Activated naive CD4-positive, alpha-beta T cell treated with anti-CD3 and anti-CD28 coated beads, Interleukin-2, amount 50 U/mL, for 24 hours (primary cell): Measurements from ENCODE around the gene CPSF4.

Experiments
- H3K27ac Mint-ChIP-seq: one replicate; pipeline ENCODE4 v1.8.0; 2021; ENCODE audit warnings: mild to moderate bottlenecking, mixed read lengths
- H3K27me3 Mint-ChIP-seq: one replicate; pipeline ENCODE4 v1.8.0; 2021; ENCODE audit warnings: mixed read lengths
- H3K36me3 Mint-ChIP-seq: one replicate; pipeline ENCODE4 v1.8.0; 2021; ENCODE audit warnings: mixed read lengths
- H3K4me1 Mint-ChIP-seq: one replicate; pipeline ENCODE4 v1.8.0; 2021; ENCODE audit warnings: mixed read lengths
- H3K4me3 Mint-ChIP-seq: one replicate; pipeline ENCODE4 v1.8.0; 2021; ENCODE audit warnings: mild to moderate bottlenecking, mixed read lengths
- H3K9me3 Mint-ChIP-seq: one replicate; pipeline ENCODE4 v1.8.0; 2021; ENCODE audit warnings: mixed read lengths

The CPSF4 gene

GRCh38 chr7:99456288-99456687, 17.5 kb downstream of the CPSF4 start:
- H3K4me3 Mint-ChIP-seq, result no peak overlapping the region
- no peaks in the 10 kb centered on the region for H3K27me3 Mint-ChIP-seq
- no peaks in the 10 kb centered on the region for H3K9me3 Mint-ChIP-seq
- peaks cover 6% of the 10 kb centered on the region for H3K36me3 Mint-ChIP-seq
- peaks cover 13% of the 10 kb centered on the region for H3K4me1 Mint-ChIP-seq
- H3K27ac Mint-ChIP-seq, result no peak overlapping the region

- Mint-ChIP-seq H3K9me3 (no peaks in the 10 kb centered on the region), H3K4me1 (peaks cover 13% of the 10 kb centered on the region), H3K27ac (no peak overlapping the region), H3K4me3 (no peak overlapping the region), H3K27me3 (no peaks in the 10 kb centered on the region), H3K36me3 (peaks cover 6% of the 10 kb centered on the region)
These were observed 18.4 kb downstream of the CPSF4 start for GRCh38 chr7:99457050-99457649.

- Mint-ChIP-seq H3K4me3 (no peak overlapping the region), H3K27ac (no peak overlapping the region), H3K27me3 (no peaks in the 10 kb centered on the region), H3K4me1 (peaks cover 15% of the 10 kb centered on the region), H3K36me3 (peaks cover 6% of the 10 kb centered on the region), H3K9me3 (no peaks in the 10 kb centered on the region)
These were observed 19.1 kb downstream of the CPSF4 start for GRCh38 chr7:99457650-99458493.

- Mint-ChIP-seq H3K4me1 (peaks cover 23% of the 10 kb centered on the region), H3K9me3 (no peaks in the 10 kb centered on the region), H3K36me3 (peaks cover 5% of the 10 kb centered on the region), H3K27me3 (no peaks in the 10 kb centered on the region), H3K27ac (no peak overlapping the region), H3K4me3 (no peak overlapping the region)
These were observed 20.3 kb downstream of the CPSF4 start for GRCh38 chr7:99459087-99459486.

GRCh38 chr7:99460651-99461050, 21.9 kb downstream of the CPSF4 start:
- Mint-ChIP-seq H3K36me3 (peaks cover 6% of the 10 kb centered on the region), H3K27ac (peak overlapping the region; percentile 18), H3K9me3 (no peaks in the 10 kb centered on the region), H3K4me1 (peaks cover 30% of the 10 kb centered on the region), H3K27me3 (no peaks in the 10 kb centered on the region), H3K4me3 (no peak overlapping the region)

GRCh38 chr7:99461221-99461620, 22.5 kb downstream of the CPSF4 start:
- H3K4me1 Mint-ChIP-seq, result peaks cover 35% of the 10 kb centered on the region
- H3K9me3 Mint-ChIP-seq, result no peaks in the 10 kb centered on the region
- H3K36me3 Mint-ChIP-seq, result peaks cover 6% of the 10 kb centered on the region
- H3K27me3 Mint-ChIP-seq, result no peaks in the 10 kb centered on the region
- H3K4me3 Mint-ChIP-seq, result no peak overlapping the region
- peak overlapping the region; percentile 4 for H3K27ac Mint-ChIP-seq

GRCh38 chr7:99465421-99465768, 26.7 kb downstream of the CPSF4 start:
- Mint-ChIP-seq H3K9me3 (no peaks in the 10 kb centered on the region), H3K4me3 (peak overlapping the region; percentile 91), H3K27me3 (no peaks in the 10 kb centered on the region), H3K36me3 (peaks cover 5% of the 10 kb centered on the region), H3K4me1 (peaks cover 27% of the 10 kb centered on the region), H3K27ac (peak overlapping the region; percentile 93)

GRCh38 chr7:99468336-99468918, 29.7 kb downstream of the CPSF4 start:
- Mint-ChIP-seq H3K36me3 (peaks cover 5% of the 10 kb centered on the region), H3K27ac (no peak overlapping the region), H3K4me1 (peaks cover 34% of the 10 kb centered on the region)

GRCh38 chr7:99469381-99470065, 30.8 kb downstream of the CPSF4 start:
- Mint-ChIP-seq H3K27me3 (no peaks in the 10 kb centered on the region), H3K4me1 (peaks cover 30% of the 10 kb centered on the region), H3K9me3 (no peaks in the 10 kb centered on the region), H3K27ac (no peak overlapping the region), H3K4me3 (no peak overlapping the region), H3K36me3 (no peaks in the 10 kb centered on the region)

More at GRCh38 chr7:99468336-99468918, 29.7 kb downstream of the CPSF4 start:
- Mint-ChIP-seq H3K4me3 (no peak overlapping the region), H3K9me3 (no peaks in the 10 kb centered on the region), H3K27me3 (no peaks in the 10 kb centered on the region)

GRCh38 chr7:99472561-99473314, 34.0 kb downstream of the CPSF4 start, which contains the start of gene ZNF789:
TSS of gene ZNF789 (plus strand) at chr7:99472890. CDS start at chr7:99476457, 3,567 bp downstream.
- H3K4me1 Mint-ChIP-seq, result peaks cover 39% of the 10 kb centered on the region
- no peaks in the 10 kb centered on the region for H3K27me3 Mint-ChIP-seq
- no peaks in the 10 kb centered on the region for H3K9me3 Mint-ChIP-seq
- peak within 1 kb of the TSS; percentile 97 for H3K27ac Mint-ChIP-seq
- H3K36me3 Mint-ChIP-seq, result peaks cover 2% of the 10 kb centered on the region
- H3K4me3 Mint-ChIP-seq, result peak within 1 kb of the TSS; percentile 96

- Mint-ChIP-seq H3K9me3 (no peaks in the 10 kb centered on the region), H3K4me1 (peaks cover 43% of the 10 kb centered on the region), H3K27ac (peak overlapping the region; percentile 90)
These were observed 34.5 kb downstream of the CPSF4 start for GRCh38 chr7:99473315-99473596.

GRCh38 chr7:99476107-99476506, 37.4 kb downstream of the CPSF4 start:
- Mint-ChIP-seq H3K4me3 (no peak overlapping the region), H3K27me3 (no peaks in the 10 kb centered on the region), H3K27ac (no peak overlapping the region), H3K9me3 (no peaks in the 10 kb centered on the region), H3K36me3 (peaks cover 2% of the 10 kb centered on the region), H3K4me1 (peaks cover 50% of the 10 kb centered on the region)

More at GRCh38 chr7:99473315-99473596, 34.5 kb downstream of the CPSF4 start:
- peaks cover 2% of the 10 kb centered on the region for H3K36me3 Mint-ChIP-seq
- peak overlapping the region; percentile 96 for H3K4me3 Mint-ChIP-seq
- no peaks in the 10 kb centered on the region for H3K27me3 Mint-ChIP-seq

- Mint-ChIP-seq H3K4me3 (no peak overlapping the region), H3K36me3 (peaks cover 2% of the 10 kb centered on the region), H3K27me3 (no peaks in the 10 kb centered on the region)
These were observed 40.0 kb downstream of the CPSF4 start for GRCh38 chr7:99478464-99479440.

GRCh38 chr7:99485094-99485493, 46.4 kb downstream of the CPSF4 start:
- Mint-ChIP-seq H3K27me3 (no peaks in the 10 kb centered on the region), H3K36me3 (peaks cover 4% of the 10 kb centered on the region), H3K27ac (no peak overlapping the region), H3K4me3 (no peak overlapping the region), H3K4me1 (no peaks in the 10 kb centered on the region), H3K9me3 (no peaks in the 10 kb centered on the region)

More at GRCh38 chr7:99478464-99479440, 40.0 kb downstream of the CPSF4 start:
- peaks cover 33% of the 10 kb centered on the region for H3K4me1 Mint-ChIP-seq
- no peaks in the 10 kb centered on the region for H3K9me3 Mint-ChIP-seq
- peak overlapping the region; percentile 90 for H3K27ac Mint-ChIP-seq
